HG03108 (cell line): ENCODE data around the gene PCMTD2.
"Not testable (repeated sequence)": the region's sequence is repeated elsewhere in the genome, so short reads cannot be mapped to it uniquely, and the experiment has no call there.

Source experiments
- ATAC-seq: cut with Tn5 transposase; IDR thresholded peaks from one replicate; pipeline ENCODE4 v1.9.1; 2021; ENCODE audit warnings: moderate library complexity; ENCODE audit not compliant: unreplicated experiment

PCMTD2 gene

DNA sequence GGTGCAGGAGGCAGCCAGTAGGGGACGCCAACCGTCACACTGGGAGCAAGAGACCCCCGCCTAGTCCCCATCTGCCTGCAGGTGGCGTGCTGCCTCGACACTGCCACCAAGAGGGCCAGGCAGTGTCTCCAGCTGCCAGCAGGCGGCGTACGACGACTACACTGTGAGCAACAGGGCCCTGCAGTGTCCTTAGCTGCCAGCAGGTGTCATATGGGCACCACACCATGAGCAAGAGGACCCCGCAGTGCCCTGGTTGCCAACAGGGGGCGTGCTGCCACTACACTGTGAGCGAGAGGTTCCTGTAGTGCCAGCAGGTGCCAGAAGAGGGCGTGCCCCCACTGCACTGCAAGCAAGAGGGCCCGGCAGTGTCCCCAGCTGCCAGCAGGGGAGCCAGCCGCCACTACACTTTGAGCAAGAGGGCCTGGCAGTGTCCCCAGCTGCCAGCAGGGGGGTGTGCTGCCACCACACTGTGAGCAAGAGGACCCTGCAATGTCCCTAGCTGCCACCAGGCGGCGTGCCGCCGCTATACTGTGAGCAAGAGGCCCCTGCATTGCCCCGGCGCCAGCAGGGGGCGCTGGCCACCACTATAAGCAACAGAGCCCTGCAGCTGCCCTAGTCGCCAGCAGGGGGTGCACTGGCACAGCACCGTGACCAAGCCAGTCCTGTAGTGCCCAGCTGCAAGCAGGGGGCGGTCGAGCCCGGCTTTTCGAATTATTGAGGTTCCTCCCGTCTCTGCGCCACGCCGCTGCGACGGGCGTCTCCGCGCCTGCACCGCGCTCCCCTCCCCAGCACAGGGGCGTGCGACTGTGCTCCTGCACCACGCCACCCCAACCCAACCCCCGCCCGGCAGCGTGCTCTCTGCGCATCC is 30.3 kb downstream of the PCMTD2 start:
- peak; percentile 93 for ATAC-seq

DNA sequence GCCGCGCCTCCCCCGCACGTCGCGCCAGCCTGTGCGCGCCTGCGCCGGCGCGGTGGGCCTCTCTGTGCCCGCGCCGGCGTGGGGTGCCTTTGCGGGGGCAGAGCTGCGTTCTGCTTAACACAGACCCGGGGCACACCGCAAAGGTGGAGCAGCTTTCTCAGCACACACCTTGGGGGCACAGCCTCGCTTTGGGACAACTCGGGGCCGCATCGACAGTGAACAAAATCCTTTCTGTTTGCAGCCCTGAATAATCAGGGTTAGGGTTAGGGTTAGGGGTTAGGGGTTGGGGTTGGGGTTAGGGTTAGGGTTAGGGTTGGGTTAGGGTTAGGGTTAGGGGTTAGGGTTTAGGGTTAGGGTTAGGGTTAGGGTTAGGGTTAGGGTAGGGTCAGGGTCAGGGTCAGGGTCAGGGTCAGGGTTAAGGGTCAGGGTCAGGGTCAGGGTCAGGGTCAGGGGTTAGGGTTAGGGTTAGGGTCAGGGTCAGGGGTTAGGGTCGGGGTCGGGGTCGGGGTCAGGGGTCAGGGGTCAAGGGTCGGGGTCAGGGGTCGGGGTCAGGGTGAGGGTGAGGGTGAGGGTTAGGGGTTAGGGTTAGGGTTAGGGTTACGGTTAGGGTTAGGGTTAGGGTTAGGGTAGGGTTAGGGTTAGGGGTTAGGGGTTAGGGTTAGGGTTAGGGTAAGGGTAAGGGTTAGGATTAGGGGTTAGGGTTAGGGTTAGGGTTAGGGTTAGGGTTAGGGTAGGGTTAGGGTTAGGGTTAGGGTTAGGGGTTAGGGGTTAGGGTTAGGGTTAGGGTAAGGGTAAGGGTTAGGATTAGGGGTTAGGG is 31.1 kb downstream of the PCMTD2 start:
- not testable (repeated sequence) for ATAC-seq

DNA sequence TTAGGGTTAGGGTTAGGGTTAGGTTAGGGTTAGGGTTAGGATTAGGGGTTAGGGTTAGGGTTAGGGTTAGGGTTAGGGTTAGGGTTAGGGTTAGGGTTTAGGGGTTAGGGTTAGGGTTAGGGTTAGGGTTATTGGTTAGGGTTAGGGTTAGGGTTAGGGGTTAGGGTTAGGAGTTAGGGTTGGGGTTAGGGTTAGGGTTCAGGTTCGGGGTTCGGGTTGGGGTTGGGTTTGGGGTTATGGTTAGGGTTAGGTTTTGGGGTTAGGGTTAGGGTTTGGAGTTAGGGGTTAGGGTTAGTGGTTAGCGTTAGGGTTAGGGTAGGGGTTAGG is 31.7 kb downstream of the PCMTD2 start:
- ATAC-seq: not testable (repeated sequence)

DNA sequence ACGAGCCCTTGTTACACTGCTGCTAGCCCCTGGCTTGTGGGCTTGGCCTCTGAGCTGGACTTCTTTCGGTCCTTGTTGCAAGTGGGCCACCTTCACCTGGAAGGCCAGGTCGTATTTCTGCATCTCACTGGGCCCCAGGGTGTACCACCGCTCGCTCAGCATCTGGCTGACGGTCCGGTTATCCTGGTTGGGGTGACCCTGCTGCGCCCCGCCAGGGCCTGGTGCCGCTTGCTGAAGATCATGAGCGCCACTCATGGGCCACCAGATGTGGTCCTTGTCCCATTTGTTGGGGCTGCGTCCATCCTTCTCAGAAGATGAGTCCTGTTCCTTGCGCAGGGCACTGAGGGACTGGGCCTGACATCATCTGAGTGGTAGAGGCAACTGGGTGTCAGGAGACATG is 36.6 kb downstream of the PCMTD2 start:
- ATAC-seq: not testable (repeated sequence)

DNA sequence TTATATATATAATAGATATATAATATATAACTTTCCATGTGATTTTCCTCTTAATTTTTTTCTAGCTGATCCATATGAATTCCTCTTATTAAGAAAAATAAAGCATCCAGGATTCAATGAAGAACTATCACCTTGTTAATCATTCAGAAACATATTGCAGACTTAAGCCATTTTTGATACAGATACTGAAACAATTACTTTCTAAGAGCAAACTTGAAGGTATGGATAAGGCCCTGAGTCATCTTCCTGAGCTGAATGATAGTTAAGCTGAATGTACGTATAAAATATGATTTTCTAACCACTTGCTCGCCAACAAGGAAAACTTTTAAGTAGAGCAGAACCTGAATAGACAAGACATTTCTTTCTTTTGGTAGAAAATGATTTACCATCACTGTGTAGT is 47.5 kb downstream of the PCMTD2 start:
- not testable (repeated sequence) for ATAC-seq

DNA sequence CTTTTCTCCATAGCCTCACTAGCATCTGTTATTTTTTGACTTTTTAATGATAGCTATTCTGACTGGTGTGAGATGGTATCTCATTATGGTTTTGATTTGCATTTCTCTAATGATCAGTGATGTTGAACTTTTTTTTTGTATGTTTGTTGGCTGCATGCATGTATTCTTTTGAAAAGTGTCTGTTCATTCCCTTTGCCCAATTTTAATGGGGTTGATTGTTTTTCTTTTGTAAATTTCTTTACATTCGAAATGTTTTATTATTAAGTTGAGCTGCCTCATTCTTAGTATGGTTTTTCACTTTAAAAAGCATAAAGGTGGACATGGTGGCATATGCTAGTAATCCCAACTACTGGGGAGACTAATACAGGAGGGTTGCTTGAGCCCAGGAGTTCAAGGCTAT is 58.2 kb downstream of the PCMTD2 start:
- ATAC-seq: not testable (repeated sequence)

DNA sequence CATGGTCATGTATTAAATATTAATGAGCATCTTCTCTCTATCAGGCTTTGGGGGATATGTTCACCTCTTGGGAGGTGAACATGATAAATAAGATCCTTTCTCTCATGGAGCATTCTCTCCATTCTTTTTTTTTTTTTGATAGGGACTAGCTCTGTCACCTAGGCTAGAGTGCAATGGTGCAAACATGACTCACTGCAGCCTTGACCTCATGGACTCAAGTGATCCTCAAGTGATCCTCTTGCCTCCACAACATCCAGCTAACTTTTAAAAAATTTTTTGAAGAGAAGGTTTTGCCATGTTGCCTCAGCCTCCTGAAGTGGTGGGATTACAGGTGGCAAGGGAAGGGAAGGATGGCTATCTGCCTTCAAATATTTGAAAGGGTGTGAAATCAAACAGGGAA is 59.8 kb downstream of the PCMTD2 start:
- not testable (repeated sequence) for ATAC-seq

DNA sequence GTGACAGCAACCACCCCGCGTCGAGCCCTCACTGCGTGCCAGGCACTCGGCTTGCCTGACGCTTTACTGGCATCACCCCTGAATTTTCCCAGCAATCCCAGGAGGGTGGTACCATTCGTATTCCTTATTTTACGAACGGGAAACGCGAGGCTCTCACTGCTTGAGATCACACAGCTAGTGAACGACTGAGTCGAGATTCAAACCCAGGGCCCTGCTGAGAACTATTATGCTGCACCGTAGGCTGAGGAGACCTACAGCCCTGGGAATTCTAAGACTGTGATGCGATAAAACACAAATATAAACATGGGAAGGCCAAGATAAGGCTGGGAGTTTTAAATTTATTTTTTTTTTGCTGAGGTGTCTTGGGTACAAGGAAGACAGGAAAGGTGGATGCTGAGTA is 60.3 kb downstream of the PCMTD2 start:
- not testable (repeated sequence) for ATAC-seq

DNA sequence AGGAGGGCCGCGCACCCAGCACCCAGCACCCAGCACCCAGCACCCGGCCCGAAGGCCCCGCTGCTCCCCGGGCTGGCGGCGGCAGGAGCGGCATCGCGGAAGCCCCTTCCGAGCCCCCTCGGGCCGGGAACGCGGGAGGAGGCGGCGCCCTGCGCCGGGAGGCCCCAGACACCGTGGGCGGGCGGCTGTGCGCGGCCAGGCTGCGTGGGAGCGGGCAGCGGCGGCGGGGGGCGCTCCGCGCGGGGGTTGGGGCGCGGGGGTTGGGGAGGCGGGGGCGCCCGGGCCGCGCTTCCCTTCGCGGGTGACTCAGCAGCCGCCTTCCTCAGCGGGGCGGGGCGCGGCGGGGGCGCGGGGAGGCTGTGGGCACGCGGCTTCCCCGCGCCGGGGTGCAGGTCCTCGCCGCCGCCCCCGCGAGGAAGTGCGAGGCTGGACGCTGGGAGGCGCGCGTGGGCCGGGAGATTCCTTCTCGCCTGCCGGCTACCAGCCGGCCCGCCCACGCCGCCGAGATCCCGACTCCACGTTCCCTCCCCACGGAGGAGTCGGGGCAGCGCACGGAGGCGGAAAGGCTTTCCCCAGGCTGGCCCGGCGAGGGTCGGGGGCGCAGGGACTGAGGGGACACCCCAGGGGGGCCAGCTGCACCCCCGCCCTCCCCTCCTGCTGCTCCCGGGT is 61.0 kb downstream of the PCMTD2 start:
- not testable (repeated sequence) for ATAC-seq

DNA sequence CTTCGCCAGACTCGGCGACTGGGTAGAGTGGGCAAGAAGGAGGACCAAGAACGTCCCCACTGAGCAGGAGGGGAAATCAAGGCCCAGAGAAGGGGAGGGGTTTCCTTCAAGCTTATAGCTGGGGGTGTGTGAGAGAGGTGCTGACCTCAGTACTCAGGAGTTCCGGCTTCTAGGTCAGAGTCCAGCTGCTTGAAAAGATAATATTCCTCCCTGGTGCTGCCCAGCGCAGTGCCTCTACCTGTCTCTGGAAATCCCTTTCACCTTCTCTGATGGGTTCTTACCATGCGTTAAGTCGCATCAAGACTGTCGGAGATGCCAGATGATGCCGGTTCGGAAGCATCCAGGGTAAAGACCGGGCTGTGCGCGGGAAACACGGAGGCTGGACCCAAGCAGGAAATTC is 61.8 kb downstream of the PCMTD2 start:
- not testable (repeated sequence) for ATAC-seq

DNA sequence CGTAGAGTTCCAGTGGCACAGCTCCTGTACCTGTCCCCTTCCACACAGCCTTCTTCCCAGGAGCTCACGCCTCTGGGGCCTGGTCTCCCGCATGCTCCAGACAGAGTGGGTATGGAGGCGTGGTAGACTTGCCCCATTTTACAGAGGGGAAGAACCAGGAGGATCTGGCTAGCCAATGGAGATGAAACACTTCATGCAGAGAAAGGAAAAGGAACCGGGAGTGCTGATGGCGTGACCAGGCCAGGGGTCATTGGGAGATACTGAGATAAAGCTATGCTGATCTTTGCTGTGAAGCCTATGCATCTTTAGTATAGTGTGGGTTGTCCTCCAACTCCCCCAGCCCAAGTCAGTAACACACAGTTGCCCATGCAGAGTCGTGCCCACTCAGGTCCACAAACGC is 62.5 kb downstream of the PCMTD2 start:
- not testable (repeated sequence) for ATAC-seq

DNA sequence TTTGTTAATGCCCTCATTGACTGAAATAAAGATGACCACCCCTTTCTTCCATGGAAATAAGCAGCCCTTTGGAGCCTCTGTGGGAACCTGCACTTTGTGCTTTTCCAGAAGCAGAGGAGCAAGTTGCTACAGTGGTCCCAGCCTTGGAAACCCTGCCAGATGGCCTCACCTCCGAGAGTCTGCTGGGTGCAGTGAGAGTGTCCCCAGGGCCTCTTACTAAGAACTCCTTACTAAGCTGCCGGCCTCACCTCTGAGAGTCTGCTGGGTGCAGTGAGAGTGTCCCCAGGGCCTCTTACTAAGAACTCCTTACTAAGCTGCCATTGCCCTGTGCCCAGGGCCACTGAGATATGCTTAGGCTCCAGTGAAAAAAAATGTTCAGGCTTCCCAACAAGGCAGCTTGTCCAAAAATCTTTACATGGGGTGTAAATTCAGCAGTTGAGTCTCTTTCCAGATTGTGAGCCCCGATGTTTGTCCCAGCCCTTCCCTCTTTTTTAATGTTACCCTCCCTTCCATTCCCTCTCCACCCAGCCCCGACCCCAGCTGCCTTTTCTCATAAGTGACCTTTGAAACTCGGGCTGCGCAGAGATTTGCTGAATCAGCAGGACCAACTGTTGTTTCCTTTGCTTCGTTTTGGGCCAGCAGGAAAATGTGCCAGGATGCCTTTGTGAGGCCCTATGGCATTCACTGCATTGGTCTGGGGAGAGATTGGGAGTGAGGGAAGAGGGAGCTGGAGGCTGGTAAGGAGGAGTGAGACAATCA is 66.7 kb downstream of the PCMTD2 start:
- ATAC-seq: not testable (repeated sequence)
